H9 (cell line): Measurements from ENCODE around the gene ACACB. TPM values are rescaled to one million over a fixed set of nuclear protein-coding genes. Genes with fewer than 3 reads are reported as not detected.

Source experiments
- DNase-seq: peaks from one replicate; pipeline ENCODE4 v3.0.0-alpha.2; 2017
- H2AFZ ChIP-seq: one replicate; pipeline ENCODE4 v1.6.1; 2013; ENCODE audit warnings: mild to moderate bottlenecking, low read length, control low read depth, moderate library complexity
- H2AK5ac ChIP-seq: 2 replicates; pipeline ENCODE4 v1.6.1; 2013; ENCODE audit warnings: low read length, control low read depth, mixed read lengths; ENCODE audit not compliant: insufficient read length
- H2BK120ac ChIP-seq: one replicate; pipeline ENCODE4 v1.6.1; 2013; ENCODE audit warnings: low read depth, mild to moderate bottlenecking, low read length, control low read depth, inconsistent platforms; ENCODE audit not compliant: poor library complexity, severe bottlenecking
- H2BK12ac ChIP-seq: 2 replicates; pipeline ENCODE4 v1.6.1; 2013; ENCODE audit warnings: low read length, control low read depth, mixed read lengths, low read depth; ENCODE audit not compliant: insufficient read length
- H2BK15ac ChIP-seq: 2 replicates; pipeline ENCODE4 v1.6.1; 2013; ENCODE audit warnings: low read depth, low read length, control low read depth
- H2BK20ac ChIP-seq: one replicate; pipeline ENCODE4 v1.6.1; 2013; ENCODE audit warnings: low read depth, mild to moderate bottlenecking, low read length, control low read depth, inconsistent platforms; ENCODE audit not compliant: poor library complexity, severe bottlenecking
- H2BK5ac ChIP-seq: 2 replicates; pipeline ENCODE4 v1.6.1; 2013; ENCODE audit warnings: low read length, control low read depth, mixed read lengths; ENCODE audit not compliant: insufficient read length
- H3K14ac ChIP-seq: 2 replicates; pipeline ENCODE4 v1.6.1; 2013; ENCODE audit warnings: low read length, control low read depth; ENCODE audit not compliant: insufficient read depth
- H3K18ac ChIP-seq: 2 replicates; pipeline ENCODE4 v1.6.1; 2013; ENCODE audit warnings: low read depth, mild to moderate bottlenecking, mixed read lengths, low read length, control low read depth; ENCODE audit not compliant: insufficient read length
- H3K23ac ChIP-seq: 2 replicates; pipeline ENCODE4 v1.6.1; 2013; ENCODE audit warnings: low read length, control low read depth, mixed read lengths, low read depth; ENCODE audit not compliant: insufficient read length
- H3K23me2 ChIP-seq: 2 replicates; pipeline ENCODE4 v1.6.1; 2013; ENCODE audit warnings: low read depth, mild to moderate bottlenecking, mixed read lengths, low read length, control low read depth; ENCODE audit not compliant: insufficient read length, poor library complexity, severe bottlenecking
- H3K27ac ChIP-seq: 2 replicates; pipeline ENCODE4 v1.5.1; 2013; ENCODE audit warnings: low read length, control low read depth, mixed read lengths, low read depth; ENCODE audit not compliant: insufficient read length
- H3K27me3 ChIP-seq: 2 replicates; pipeline ENCODE4 v1.6.1; 2013; ENCODE audit warnings: low read length, control low read depth, inconsistent platforms; ENCODE audit not compliant: insufficient read depth
- H3K4ac ChIP-seq: 2 replicates; pipeline ENCODE4 v1.6.1; 2013; ENCODE audit warnings: low read depth, mild to moderate bottlenecking, control low read depth, inconsistent platforms, low read length, moderate library complexity
- H3K4me1 ChIP-seq: 2 replicates; pipeline ENCODE4 v1.6.1; 2013; ENCODE audit warnings: low read length, control low read depth, inconsistent platforms; ENCODE audit not compliant: insufficient read depth
- H3K4me2 ChIP-seq: 2 replicates; pipeline ENCODE4 v1.6.1; 2013; ENCODE audit warnings: low read length, control low read depth, mixed read lengths; ENCODE audit not compliant: insufficient read length, insufficient read depth
- H3K56ac ChIP-seq: 2 replicates; pipeline ENCODE4 v1.6.1; 2013; ENCODE audit warnings: low read depth, mild to moderate bottlenecking, mixed read lengths, low read length, control low read depth; ENCODE audit not compliant: insufficient read length
- H3K79me1 ChIP-seq: 2 replicates; pipeline ENCODE4 v1.6.1; 2013; ENCODE audit warnings: low read depth, mild to moderate bottlenecking, moderate library complexity, low read length, control low read depth, inconsistent platforms; ENCODE audit not compliant: insufficient read depth, poor library complexity, severe bottlenecking
- H3K79me2 ChIP-seq: 2 replicates; pipeline ENCODE4 v1.6.1; 2013; ENCODE audit warnings: low read length, control low read depth, inconsistent platforms; ENCODE audit not compliant: insufficient read depth
- H3K9ac ChIP-seq: 2 replicates; pipeline ENCODE4 v1.6.1; 2013; ENCODE audit warnings: low read length, control low read depth, mixed read lengths; ENCODE audit not compliant: insufficient read length; ENCODE audit errors: extremely low read depth
- H3K9me3 ChIP-seq: one replicate; pipeline ENCODE4 v1.6.1; 2013; ENCODE audit warnings: low read depth, low read length, inconsistent platforms; ENCODE audit not compliant: control insufficient read depth
- H3T11ph ChIP-seq: one replicate; pipeline ENCODE4 v1.6.1; 2013; ENCODE audit warnings: mild to moderate bottlenecking, low read length, control low read depth, inconsistent platforms
- H4K20me1 ChIP-seq: one replicate; pipeline ENCODE4 v1.6.1; 2013; ENCODE audit not compliant: control insufficient read depth, insufficient read length, insufficient read depth
- H4K5ac ChIP-seq: 2 replicates; pipeline ENCODE4 v1.6.1; 2013; ENCODE audit warnings: low read depth, mild to moderate bottlenecking, mixed read lengths, low read length, control low read depth; ENCODE audit not compliant: insufficient read length
- H4K8ac ChIP-seq: replicated peaks from 2 replicates; pipeline ENCODE4 v1.6.1; 2013; ENCODE audit warnings: low read length, control low read depth, mixed read lengths, low read depth; ENCODE audit not compliant: insufficient read length
- H4K91ac ChIP-seq: 2 replicates; pipeline ENCODE4 v1.6.1; 2013; ENCODE audit warnings: low read depth, mild to moderate bottlenecking, moderate library complexity, mixed read lengths, low read length, control low read depth; ENCODE audit not compliant: insufficient read length
- H3K27ac Mint-ChIP-seq, 3 experiments: 2 replicates in 2 of 3; 3 replicates in 1 of 3; pipeline ENCODE4 v1.8.0; 2020 to 2021; ENCODE audit warnings: mixed read lengths in 3 of 3, mild to moderate bottlenecking in 1 of 3, moderate library complexity in 1 of 3
- H3K27me3 Mint-ChIP-seq: 2 replicates; pipeline ENCODE4 v1.8.0; 2021; ENCODE audit warnings: low read depth, mild to moderate bottlenecking, moderate library complexity, mixed read lengths
- H3K36me3 Mint-ChIP-seq, 3 experiments: 2 replicates in 2 of 3; 3 replicates in 1 of 3; pipeline ENCODE4 v1.8.0; 2020 to 2021; ENCODE audit warnings: low read depth in 3 of 3, mixed read lengths in 3 of 3; ENCODE audit not compliant: insufficient read depth in 1 of 3
- H3K4me1 Mint-ChIP-seq, 2 experiments: 2 replicates each; pipeline ENCODE4 v1.8.0; 2020; ENCODE audit warnings: mixed read lengths in 2 of 2
- H3K4me3 Mint-ChIP-seq, 2 experiments: 2 replicates in 1 of 2; 3 replicates in 1 of 2; pipeline ENCODE4 v1.8.0; 2020 to 2021; ENCODE audit warnings: mild to moderate bottlenecking in 2 of 2, mixed read lengths in 2 of 2, moderate library complexity in 1 of 2
- H3K9me3 Mint-ChIP-seq, 2 experiments: 2 replicates in 1 of 2; 3 replicates in 1 of 2; pipeline ENCODE4 v1.8.0; 2020; ENCODE audit warnings: mild to moderate bottlenecking in 2 of 2, mixed read lengths in 2 of 2, moderate library complexity in 1 of 2
- CTCF ChIP-seq: fragments of 200-600 bp; sonication (generic); conservative IDR thresholded peaks from 3 replicates; pipeline ENCODE4 v1.8.0; 2021; ENCODE audit warnings: antibody characterized with exemption, mild to moderate bottlenecking
- WGBS: extraction: QIAGEN DNeasy Blood & Tissue Kit; methylation state at CpG from one replicate; pipeline ENCODE4 v1.1.7; 2013; ENCODE audit warnings: missing lambda C conversion rate, low lambda C conversion rate, mixed read lengths; ENCODE audit not compliant: insufficient read length; ENCODE audit errors: extremely low coverage; 5-methylcytosine and 5-hydroxymethylcytosine counted together
- total RNA-seq: library from RNA; stranded (reverse); gene quantifications from 2 replicates; pipeline ENCODE4 v1.2.1, GENCODE V29; 2021

ACACB gene
- total RNA-seq, 1 experiment from 2014 or later: 14.2 TPM

- H4K91ac ChIP-seq: no peak overlapping the region
- H3K56ac ChIP-seq: no peak overlapping the region
- no peak overlapping the region for H3T11ph ChIP-seq
- no peak overlapping the region for H2AK5ac ChIP-seq
- H3K27me3 Mint-ChIP-seq: no peaks in the 10 kb centered on the region; the same call in 1 of the 2 replicates
- H4K8ac ChIP-seq: no peak overlapping the region
- no peak overlapping the region for H2BK15ac ChIP-seq
- no peak overlapping the region for H3K27ac ChIP-seq
- no peak overlapping the region for H2AFZ ChIP-seq
- H2BK20ac ChIP-seq: no peak overlapping the region
- no peak overlapping the region for H3K4ac ChIP-seq
- H2BK120ac ChIP-seq: no peak overlapping the region
- no peak overlapping the region for H2BK5ac ChIP-seq
- no peak overlapping the region for H3K27ac Mint-ChIP-seq
- H3K23ac ChIP-seq: no peak overlapping the region
- no peak overlapping the region for H3K14ac ChIP-seq
- H4K5ac ChIP-seq: no peak overlapping the region
- H3K9ac ChIP-seq: no peak overlapping the region
- no peak for TF ChIP-seq CTCF
- no peaks in the 10 kb centered on the region for H3K79me1 ChIP-seq
- WGBS: no CpG with 5 or more reads among the region's 7 CpGs
- H3K18ac ChIP-seq: no peak overlapping the region
- no peaks in the 10 kb centered on the region for H4K20me1 ChIP-seq
- H3K9me3 ChIP-seq: no peaks in the 10 kb centered on the region
- no peak for DNase-seq
- H3K36me3 Mint-ChIP-seq: 0 out of 7 replicates have a peak, but pooled peaks cover 0 to 1% (median 0%) of the 10 kb centered on the region in 3 experiments
- no peak overlapping the region for H3K4me2 ChIP-seq
- no peaks in the 10 kb centered on the region for H3K4me1 Mint-ChIP-seq
- no peak overlapping the region for H3K4me3 Mint-ChIP-seq
- H3K27me3 ChIP-seq: no peaks in the 10 kb centered on the region; the same call in 1 of the 2 replicates
- no peaks in the 10 kb centered on the region for H3K23me2 ChIP-seq
- H2BK12ac ChIP-seq: no peak overlapping the region
- H3K79me2 ChIP-seq: no peaks in the 10 kb centered on the region
- no peaks in the 10 kb centered on the region for H3K4me1 ChIP-seq
- peaks cover 7 to 14% of the 10 kb centered on the region in 2 experiments for H3K9me3 Mint-ChIP-seq
Measured at GRCh38 chr12:109139791-109140190, 23.4 kb downstream of the ACACB start.
